Brain pericyte (primary cell): Measurements from ENCODE around the gene CD7.

ENCODE experiments used
- DNase-seq: peaks from one replicate; pipeline ENCODE4 v3.0.0-alpha.2; 2012; ENCODE audit warnings: low read depth, low spot score

Gene CD7

DNA sequence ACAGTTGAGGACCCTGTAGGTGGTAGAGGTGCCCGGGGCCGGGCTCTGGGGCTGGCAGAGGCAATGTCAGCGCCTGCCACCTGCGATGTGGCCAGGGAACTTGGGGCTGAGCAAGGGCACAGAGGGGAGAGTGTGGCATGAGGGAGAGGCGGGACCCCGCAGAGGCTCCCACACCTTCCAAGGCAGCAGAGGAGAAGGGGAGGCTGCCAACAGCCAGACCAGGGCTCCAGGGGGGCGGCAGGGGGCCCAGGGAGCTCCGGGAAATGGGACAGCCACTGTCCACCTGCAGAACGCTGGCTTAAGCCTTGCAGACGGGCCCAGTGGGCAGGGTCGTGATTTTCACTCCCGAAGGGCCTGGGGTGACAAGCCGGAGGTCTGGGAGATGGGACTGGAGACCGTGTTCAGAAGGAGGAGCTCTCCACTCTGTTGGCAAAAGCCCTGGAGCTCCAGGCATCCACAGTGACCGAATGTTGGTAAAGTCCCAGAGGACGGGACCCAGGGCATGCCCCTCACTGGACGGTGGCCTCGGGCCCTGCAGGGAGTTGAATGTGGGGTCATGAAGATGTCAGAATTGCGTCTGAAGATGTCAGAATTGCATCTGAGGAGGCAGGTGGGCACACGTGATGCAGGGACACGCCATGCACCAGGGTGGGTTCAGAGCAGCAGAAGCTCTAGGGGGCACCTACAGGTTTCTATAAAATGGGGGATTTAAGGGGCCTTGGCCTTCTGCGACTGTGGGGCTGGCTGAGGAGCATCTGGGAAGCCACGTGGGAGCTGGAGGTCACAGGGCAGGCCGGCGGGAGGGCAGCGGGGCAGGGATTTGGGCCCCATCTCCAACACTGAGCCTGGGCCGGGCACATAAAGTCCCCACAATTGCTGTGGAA is 18.6 kb downstream of the CD7 start:
- DNase-seq: no peak

DNA sequence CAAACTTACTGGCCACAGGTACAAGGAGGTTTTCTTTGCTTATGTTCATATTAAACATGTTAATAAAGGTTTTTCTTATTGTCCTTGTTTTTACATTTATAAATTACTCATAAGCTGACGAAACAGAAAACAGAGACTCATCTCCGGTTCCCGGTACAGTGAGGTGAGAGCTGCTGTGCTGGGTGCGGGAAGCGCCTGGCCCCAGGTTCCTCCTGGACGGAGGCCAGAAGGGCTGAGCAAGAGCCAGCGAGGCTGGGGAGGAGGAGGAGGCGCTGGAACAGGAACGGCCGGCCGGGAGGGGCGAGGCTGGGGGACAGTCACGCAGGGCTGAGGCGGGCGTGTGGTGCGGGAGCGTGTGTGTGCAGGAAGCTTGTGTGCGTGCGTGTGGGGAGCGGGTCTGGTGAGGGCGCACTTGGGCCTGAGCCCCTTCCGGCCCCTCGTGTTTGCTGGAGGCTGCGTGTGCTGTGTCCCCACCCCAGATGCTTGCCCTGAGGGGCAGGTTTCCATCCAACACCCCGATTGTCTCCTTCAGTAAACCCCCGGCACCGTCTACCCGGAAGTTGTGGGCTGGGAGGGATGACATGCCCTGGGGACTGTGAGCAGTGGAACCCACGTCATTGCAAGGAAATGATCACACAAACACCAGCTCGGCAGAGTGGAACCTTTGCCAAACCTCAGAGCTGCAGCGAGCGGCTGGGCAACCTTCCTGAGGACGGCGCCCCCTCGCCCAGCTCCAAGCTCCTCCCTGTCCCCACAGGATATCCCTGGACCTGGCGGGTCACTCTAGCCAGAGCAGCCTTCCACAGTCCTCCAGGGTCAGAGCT is 19.5 kb downstream of the CD7 start:
- peak; percentile 83 for DNase-seq

DNA sequence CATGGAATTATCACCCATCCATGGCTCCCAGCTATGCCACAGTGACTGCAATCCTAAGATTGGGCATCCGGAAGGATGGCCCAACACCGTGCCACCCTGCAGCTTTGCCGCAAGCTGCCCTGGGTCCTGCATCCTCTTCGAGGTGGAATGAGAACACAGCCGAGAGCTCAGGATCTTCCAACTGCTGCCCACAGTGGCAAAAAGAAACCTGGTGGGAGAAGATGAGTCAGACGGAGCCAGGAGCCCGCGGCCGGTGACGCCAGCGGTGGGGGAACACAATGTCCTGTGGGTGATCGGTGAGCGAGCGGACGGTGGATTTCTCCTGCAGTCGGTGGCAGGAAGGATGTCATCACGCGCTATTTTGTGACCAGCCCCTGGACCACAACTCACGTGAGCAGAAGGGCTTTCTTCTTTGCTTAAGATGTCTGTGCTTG is 20.1 kb downstream of the CD7 start:
- peak; percentile 80 for DNase-seq

DNA sequence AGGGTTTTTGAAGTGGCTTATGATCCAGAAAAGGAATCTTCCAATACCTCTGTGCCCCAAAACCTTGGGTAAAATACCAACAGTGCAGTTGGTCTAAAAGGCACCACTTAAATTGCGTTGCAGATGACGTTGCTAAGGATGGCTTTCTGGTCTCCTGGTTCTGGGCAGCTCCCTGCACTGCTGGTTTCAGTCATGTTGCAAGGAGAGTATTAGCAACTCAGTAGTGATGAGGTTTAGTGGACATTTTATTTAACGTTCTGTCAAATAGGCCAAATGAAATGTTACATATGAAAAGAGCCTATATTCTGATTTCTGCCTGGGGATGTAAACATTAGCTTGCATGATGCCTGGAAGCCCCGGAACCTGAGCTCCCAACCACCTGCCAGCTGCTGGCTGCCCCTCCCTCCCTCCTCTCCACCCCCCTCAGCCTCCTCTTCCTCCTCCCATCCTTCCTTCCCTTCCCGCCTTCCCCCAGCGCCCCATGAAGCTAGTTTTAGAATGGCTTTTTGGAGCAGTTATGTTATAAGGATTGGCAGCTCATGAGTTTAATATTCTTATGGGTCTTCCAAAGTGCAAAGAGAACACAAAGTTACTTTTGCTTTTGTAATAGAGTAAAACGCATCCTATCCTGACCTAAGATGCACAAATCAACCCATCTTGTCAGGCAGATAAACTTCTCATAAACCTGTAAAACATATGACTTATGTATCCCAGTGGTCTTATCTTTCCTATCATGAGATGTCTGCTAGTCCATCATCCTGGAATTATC is 20.7 kb downstream of the CD7 start:
- no peak for DNase-seq

DNA sequence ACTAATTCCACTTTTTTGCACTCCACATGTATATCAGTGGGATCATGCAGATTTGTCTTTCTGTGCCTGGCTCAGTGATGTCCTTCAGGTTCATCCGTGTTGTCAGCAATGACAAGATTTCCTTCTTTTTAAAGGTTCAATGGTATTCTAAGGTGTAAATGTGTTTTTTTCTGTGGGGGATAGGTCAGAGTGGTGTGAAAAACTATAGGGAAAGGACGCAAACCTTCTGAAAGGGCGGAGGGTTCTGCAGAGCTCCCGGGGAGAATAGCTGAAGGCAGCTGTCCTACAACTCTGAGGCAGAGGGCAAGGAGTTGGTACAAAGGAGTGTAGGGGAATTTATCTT is 22.0 kb downstream of the CD7 start:
- no peak for DNase-seq

DNA sequence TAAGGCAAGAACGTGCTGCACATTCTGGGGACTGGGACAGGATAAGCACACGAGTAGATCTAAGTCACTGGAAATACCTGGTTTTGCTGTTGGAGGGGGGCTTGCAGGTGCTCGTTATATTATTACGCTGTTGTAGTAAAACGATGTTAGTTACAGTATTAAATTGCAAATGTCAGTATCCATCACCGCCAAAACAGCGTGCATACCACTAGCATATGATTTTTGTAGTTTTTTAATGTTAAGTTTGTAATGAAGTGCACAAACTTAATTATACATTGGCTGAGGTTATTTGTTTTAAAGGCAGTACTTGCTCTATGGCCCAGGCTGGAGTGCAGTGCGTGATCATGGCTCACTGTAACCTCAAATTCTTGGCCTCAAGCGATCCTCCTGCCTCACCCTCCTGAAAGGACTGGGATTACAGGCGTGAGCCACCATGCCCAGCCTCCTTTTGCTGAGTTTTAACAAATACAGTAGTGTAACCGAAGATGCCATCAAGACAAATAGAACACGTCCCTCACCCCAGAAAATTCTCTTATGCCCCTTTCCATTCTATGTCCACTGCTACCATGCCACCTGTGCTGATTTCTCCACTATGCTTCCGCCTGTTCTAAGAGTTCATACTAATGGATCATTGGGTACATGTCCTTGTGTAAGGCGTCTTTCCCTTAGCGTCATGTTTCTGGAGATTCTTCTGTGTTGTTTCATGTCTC is 23.2 kb downstream of the CD7 start:
- DNase-seq: no peak

DNA sequence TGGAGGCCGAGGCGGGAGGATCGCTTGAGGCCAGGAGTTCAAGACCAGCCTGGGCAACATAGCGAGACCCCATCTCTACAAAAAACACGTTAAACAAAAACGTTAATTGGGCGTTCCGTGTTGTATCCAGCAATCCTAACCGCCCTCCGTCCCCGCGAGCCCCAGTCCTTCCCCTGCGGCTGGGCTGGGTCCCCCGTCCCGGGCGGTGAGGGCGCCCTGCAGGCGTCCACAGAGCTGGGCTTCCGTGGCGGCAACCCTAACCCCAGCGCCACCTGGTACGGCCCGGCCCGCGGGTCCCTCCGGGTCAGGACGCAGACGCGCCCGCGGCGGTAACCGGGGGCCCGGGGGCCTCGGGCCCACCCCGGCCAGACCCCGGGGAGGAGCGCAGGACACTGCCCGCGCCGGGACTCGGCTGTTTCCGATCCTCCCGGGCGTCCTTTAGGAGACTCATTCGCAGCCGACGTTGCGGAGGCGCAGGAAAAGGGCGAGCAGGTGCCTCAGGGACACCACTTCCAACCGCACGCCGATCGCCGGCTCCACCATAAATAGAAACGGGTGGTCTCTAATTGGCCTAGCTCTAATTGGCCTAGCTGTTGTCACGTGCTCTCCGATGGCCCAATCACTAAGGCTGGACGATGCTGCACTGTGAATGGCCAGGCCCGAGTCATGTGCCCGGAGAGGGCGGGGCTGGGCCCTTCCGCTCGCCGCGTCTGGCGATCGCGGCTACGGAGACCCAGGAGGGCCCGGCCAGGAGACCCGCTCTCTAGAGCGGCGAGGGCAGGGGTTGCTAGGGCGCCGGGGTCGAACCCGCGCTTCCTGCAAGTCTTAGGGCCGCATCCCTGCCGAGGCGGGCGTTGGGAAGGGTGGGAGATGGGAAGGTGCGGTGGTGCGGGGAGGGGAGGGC is 24.9 kb downstream of the CD7 start:
- DNase-seq: peak; percentile 95

DNA sequence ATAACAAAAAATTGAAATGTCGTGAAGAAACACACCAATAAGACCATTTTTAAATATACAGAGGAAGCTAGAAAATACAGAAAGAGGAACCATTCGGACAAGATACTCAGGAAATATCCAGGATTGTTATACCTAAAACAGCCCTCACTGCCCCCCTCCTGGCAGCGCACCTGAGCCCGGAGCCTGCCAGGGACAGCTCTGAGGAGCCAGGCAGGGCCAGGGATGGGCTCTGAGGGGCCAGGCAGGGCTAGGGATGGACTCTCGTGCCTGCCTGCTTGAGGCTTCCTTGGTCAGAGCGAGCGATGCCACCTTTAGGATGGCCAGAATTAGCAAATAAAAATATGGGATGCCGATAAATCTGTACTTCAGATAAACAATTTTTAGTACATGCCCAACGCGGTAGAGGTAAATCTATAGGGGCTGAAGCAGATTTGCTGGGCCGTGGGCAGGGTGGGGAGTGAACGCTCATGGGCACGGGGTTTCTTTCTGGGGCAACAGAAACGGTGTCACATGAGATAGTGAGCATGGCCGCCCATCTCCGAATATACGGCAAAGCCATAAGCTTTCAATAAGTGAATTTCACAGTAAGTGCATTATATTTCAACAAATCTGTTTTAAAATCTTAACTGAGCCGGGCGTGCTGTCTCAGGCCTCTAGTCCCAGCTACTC is 25.7 kb downstream of the CD7 start:
- DNase-seq: no peak

DNA sequence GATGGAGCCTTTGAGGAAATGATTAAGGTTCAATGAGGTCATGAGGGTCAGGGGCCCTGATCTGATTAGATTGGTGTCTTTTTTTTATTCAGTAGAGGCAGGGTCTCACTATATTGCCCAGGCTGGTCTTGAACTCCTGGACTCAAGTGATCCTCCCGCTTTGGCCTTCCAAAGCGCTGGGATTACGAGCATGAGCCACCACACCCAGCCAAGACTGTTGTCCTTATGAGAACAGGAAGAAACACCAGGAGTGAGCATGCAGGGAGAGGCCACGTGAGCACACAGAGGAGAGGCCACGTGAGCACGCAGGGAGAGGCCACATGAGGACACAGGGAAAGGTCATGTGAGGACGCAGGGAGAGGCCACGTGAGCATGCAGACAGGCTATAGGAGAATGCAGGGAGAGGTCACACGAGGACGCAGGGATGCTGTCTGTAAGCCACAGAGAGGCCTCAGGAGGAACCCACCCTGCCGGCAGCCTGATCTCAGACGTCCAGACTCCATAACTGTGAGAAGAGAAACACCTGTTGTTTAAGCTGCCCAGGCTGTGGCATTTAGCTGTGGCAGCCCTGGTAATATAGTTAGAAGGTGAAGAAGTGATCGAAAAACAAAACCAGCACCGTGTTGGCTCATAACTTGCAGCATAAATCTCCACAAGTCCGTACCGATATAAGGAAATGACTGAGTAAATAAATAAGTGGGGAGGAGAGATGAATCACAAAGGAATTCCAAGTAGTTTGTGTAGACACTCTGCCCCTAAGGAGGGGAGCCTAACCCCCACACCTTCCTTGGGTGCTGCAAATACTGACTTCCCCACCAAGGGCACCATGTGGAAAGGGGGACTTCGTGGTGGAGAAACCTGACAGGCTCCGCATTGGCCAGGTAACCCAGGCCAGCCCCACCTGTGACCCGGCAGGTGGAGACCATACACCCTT is 29.3 kb downstream of the CD7 start:
- peak; percentile 92 for DNase-seq

DNA sequence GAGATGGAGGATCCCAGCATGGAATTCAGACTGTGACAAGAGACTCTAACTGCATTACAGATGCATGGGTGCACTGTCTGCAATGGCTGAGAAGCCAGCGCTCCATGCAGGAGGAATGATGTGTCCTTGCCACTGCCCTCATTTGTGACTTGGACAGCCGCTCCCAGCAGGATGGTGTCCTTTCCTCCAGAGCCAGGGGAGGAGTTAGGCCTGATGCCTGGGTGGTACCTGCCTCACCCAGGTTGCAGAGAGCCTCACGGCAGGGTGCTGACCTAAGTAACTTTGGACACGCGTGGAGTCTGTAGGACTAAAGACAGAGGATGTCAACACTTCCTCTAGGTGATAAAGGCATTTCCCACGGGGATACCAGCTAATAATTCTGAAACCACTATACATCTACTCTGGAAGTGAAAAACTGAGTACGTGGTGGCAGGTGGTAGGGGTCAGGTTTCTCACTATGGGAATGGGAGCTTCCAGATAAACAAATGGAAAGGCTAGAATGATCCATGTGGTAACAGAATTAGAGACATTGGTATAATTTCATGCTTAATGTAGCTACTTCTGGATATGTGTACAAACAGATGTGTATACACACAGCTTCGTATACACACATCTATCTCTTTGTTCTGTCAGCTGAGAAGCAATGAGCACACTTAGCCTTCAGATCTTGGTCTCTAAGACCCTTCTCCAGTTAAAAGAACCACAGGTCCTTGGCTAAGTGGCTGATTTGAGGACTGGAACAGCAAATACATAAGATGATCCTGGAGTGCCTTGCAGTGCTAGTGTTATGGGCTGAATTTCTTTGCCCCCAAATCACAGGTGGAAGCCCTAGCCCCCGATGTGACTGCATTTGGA is 30.2 kb downstream of the CD7 start:
- no peak for DNase-seq

DNA sequence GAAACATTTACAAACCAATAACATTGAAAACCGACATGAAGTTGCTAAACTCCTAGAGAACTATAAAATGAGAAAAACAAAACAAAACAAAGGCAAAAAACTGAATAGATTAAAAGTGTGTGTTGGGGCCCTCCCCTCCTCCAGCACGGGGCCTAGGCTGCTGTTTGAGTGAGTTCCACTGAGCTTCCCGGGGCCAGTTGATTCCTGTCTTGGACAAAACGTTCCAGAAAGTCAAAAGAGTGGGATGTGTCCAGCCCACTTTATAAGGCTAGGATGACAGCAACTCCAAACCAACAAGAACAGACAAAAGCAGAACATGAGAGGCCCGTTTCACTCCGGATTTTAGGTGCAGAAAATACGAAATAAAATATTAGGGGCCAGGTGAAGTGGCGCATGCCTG is 32.3 kb downstream of the CD7 start:
- DNase-seq: no peak

DNA sequence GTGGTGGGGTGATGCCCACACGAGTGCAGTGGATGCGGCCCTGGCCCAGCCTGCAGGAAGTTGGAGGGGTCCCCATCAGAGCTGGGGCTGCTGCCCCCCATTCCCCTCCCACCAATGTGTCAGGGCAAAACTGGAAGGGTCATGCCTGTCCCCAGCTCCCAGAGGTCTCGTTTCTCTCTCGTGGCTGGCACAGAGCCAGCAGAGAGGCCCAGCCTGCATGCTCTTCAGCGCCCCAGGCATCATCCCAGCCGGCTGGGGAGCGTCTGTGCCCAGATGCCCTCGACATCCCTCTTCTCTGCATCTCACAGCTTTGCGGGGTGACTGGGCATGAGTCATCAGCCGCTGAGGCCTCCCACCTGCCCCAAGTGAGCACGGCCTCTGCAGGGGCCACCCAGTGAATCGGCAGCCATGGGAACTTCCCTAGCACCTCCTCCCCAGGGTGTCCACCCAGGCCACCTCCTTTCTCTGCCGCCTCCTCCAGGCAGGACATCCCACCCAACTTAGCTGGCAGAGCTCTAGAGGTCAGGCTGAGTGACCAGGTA is 34.1 kb downstream of the CD7 start:
- no peak for DNase-seq

DNA sequence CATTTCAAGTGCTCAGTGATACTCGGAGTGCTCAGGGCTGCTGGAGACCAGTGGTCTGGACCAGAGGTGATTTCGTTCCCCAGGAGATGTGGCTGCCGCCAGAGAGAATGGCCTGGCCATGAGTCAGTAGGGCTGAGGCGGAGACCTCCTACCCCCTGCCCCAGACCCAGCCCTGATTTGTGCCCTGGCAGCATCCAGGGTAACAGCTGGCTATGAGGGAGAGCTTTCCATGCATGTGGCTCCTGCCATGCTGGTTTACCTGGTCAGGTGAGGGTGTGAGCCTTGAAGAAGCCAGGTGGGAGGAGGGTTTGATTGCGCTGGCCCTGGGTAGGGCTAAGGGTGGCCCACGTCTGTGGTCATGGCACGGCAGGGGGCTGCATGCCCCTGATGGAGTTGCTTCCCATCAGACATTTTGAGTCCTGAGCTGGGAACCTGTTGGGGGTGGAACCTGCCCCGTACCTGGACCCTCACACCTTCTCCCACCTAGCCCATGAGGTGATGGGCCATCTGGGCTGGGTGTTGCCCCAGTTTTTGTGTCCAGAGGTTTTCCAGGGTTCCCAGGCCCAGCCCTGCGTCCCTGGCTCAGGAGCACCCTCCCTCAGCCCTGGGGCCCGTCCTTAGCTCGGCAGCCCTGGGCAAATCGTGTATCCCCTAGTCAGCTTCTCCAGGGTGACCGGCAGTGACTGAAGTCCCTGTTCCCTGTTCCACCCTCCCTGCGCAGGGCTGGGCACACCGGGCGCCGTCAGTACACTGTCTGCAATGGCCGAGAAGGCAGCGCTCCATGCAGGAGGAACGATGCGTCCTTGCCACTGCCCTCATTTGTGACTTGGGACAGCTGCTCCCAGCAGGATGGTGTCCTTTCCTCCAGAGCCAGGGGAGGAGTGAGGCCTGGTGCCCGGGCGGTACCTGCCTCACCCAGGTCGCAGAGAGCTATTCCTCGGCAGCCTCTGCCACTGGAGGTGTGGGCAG is 34.9 kb downstream of the CD7 start:
- no peak for DNase-seq

DNA sequence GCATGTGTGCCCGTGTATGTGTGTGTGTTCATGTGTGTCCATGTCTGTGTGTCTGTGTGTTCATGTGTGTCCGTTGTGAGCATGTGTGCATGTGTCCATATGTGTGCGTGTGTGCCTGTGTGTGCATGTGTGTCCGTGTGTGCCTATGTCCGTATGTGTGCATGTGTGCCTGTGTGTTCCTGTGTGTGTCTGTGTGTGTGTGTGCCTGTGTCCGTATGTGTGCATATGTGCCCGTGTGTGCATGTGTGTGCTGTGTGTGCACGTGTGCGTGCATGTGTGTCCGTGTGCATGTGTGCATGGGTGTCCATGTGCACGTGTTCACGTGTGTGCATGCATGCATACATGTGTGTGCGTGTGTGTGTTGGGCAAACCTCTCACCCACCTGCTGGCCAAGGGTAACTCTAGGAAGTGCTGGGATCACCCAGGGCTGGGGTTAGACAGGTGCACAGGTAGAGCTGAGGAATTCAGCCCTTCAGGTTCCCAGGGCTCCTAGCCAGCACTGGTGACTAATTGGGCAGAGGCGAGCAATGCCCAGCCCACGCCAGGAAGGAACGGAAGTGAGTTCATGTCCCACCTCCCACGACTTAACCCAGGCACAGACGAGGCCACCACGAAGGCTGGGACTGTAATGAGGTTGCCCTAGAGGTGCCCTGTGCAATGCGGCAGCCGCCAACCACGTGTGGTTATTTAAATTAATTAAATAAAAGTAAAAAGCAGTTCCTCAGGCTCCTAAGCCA is 35.7 kb downstream of the CD7 start:
- DNase-seq: no peak

DNA sequence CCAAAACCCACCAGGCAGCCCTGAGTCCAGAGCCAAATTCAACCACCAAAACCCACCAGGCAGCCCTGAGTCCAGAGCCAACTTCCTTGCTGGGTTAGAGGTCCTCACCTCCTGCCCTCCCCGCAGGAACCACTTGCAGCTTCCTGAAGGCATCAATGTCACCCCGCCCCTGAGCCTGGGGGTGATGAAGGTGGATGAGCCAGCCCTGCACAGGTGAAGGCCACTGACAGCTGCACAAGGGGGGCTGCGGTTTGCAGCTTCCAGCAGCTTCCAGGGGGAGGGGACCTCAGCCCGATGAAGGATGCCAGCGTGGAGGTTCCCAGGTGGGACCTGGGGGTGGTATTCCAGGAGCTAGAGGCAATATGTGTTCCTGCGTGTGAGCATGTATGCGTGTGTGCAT is 36.3 kb downstream of the CD7 start:
- DNase-seq: no peak

DNA sequence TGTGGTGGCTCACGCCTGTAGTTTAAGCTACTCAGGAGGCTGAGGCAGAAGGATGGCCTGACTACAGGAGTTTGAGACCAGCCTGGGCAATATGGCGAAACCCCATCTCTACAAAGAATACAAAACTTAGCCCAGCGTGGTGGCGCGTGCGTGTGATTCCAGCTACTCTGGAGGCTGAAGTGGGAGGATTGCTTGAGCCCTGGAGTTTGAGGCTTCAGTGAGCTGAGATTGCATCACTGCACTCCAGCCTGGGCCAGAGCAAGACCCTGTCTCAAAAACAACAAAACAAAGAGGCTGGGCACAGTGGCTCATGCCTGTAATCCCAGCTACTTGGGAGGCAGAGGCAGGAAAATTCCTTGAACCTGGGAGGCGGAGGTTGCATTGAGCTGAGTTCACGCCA is 36.9 kb downstream of the CD7 start:
- DNase-seq: no peak
